Measurements from ENCODE around the gene IKZF3.
"Not testable (repeated sequence)": the region's sequence is repeated elsewhere in the genome, so short reads cannot be mapped to it uniquely, and the experiment has no call there.

The IKZF3 gene

GRCh38 chr17:39772987-39773934, 90.9 kb downstream of the IKZF3 start:
- Histone ChIP-seq H3K9me3 (ENCODE audit: control insufficient read depth, low read depth, low read length) (no peaks in the 10 kb centered on the region), H3K36me3 (ENCODE audit: control insufficient read depth, low read depth, low read length) (no peaks in the 10 kb centered on the region), H3K27me3 (ENCODE audit: control insufficient read depth, insufficient read depth, low read length) (no peaks in the 10 kb centered on the region), H3K4me1 (ENCODE audit: control insufficient read depth, low read depth, low read length) (peaks cover 3% of the 10 kb centered on the region), H3K4me3 (ENCODE audit: low read length) (no peak overlapping the region), H3K9ac (ENCODE audit: low read length) (no peak overlapping the region), H3K27ac (ENCODE audit: low read length) (no peak overlapping the region)

- no peak overlapping the region for H3K27ac ChIP-seq (ENCODE audit: low read length)
- no peaks in the 10 kb centered on the region for H3K36me3 ChIP-seq (ENCODE audit: control insufficient read depth, low read depth, low read length)
- H3K4me3 ChIP-seq (ENCODE audit: low read length), result no peak overlapping the region
- no peak overlapping the region for H3K9ac ChIP-seq (ENCODE audit: low read length)
- no peaks in the 10 kb centered on the region for H3K27me3 ChIP-seq (ENCODE audit: control insufficient read depth, insufficient read depth, low read length)
- H3K4me1 ChIP-seq (ENCODE audit: control insufficient read depth, low read depth, low read length), result peaks cover 3% of the 10 kb centered on the region
- H3K9me3 ChIP-seq (ENCODE audit: control insufficient read depth, low read depth, low read length), result no peaks in the 10 kb centered on the region
Measured at GRCh38 chr17:39772415-39772814, 91.7 kb downstream of the IKZF3 start.

- Histone ChIP-seq H3K36me3 (ENCODE audit: control insufficient read depth, low read depth, low read length) (no peaks in the 10 kb centered on the region), H3K27ac (ENCODE audit: low read length) (no peak overlapping the region), H3K9ac (ENCODE audit: low read length) (no peak overlapping the region), H3K4me1 (ENCODE audit: control insufficient read depth, low read depth, low read length) (peaks cover 3% of the 10 kb centered on the region), H3K4me3 (ENCODE audit: low read length) (no peak overlapping the region), H3K27me3 (ENCODE audit: control insufficient read depth, insufficient read depth, low read length) (no peaks in the 10 kb centered on the region), H3K9me3 (ENCODE audit: control insufficient read depth, low read depth, low read length) (no peaks in the 10 kb centered on the region)
Measured at GRCh38 chr17:39769974-39770587, 94.0 kb downstream of the IKZF3 start.

- H3K9ac ChIP-seq (ENCODE audit: low read length), result no peak overlapping the region
Measured at GRCh38 chr17:39767147-39767546, 97.0 kb downstream of the IKZF3 start.

GRCh38 chr17:39765766-39766165, 98.3 kb downstream of the IKZF3 start:
- Histone ChIP-seq H3K9me3 (ENCODE audit: control insufficient read depth, low read depth, low read length) (no peaks in the 10 kb centered on the region), H3K9ac (ENCODE audit: low read length) (no peak overlapping the region), H3K27ac (ENCODE audit: low read length) (no peak overlapping the region), H3K27me3 (ENCODE audit: control insufficient read depth, insufficient read depth, low read length) (no peaks in the 10 kb centered on the region), H3K4me1 (ENCODE audit: control insufficient read depth, low read depth, low read length) (no peaks in the 10 kb centered on the region), H3K4me3 (ENCODE audit: low read length) (no peak overlapping the region), H3K36me3 (ENCODE audit: control insufficient read depth, low read depth, low read length) (no peaks in the 10 kb centered on the region)

More at GRCh38 chr17:39767147-39767546, 97.0 kb downstream of the IKZF3 start:
- Histone ChIP-seq H3K27ac (ENCODE audit: low read length) (no peak overlapping the region), H3K4me3 (ENCODE audit: low read length) (no peak overlapping the region), H3K4me1 (ENCODE audit: control insufficient read depth, low read depth, low read length) (no peaks in the 10 kb centered on the region), H3K27me3 (ENCODE audit: control insufficient read depth, insufficient read depth, low read length) (no peaks in the 10 kb centered on the region), H3K36me3 (ENCODE audit: control insufficient read depth, low read depth, low read length) (no peaks in the 10 kb centered on the region), H3K9me3 (ENCODE audit: control insufficient read depth, low read depth, low read length) (no peaks in the 10 kb centered on the region)

GRCh38 chr17:39765175-39765574, 98.9 kb downstream of the IKZF3 start:
- no peaks in the 10 kb centered on the region for H3K9me3 ChIP-seq (ENCODE audit: control insufficient read depth, low read depth, low read length)
- H3K27ac ChIP-seq (ENCODE audit: low read length), result no peak overlapping the region
- no peak overlapping the region for H3K9ac ChIP-seq (ENCODE audit: low read length)
- no peaks in the 10 kb centered on the region for H3K36me3 ChIP-seq (ENCODE audit: control insufficient read depth, low read depth, low read length)
- H3K27me3 ChIP-seq (ENCODE audit: control insufficient read depth, insufficient read depth, low read length), result no peaks in the 10 kb centered on the region
- no peaks in the 10 kb centered on the region for H3K4me1 ChIP-seq (ENCODE audit: control insufficient read depth, low read depth, low read length)
- H3K4me3 ChIP-seq (ENCODE audit: low read length), result no peak overlapping the region

- H3K9ac ChIP-seq (ENCODE audit: low read length); H3K36me3 ChIP-seq (ENCODE audit: control insufficient read depth, low read depth, low read length); H3K27ac ChIP-seq (ENCODE audit: low read length); H3K4me1 ChIP-seq (ENCODE audit: control insufficient read depth, low read depth, low read length); H3K4me3 ChIP-seq (ENCODE audit: low read length); H3K9me3 ChIP-seq (ENCODE audit: control insufficient read depth, low read depth, low read length); H3K27me3 ChIP-seq (ENCODE audit: control insufficient read depth, insufficient read depth, low read length): not testable (repeated sequence)
Measured at GRCh38 chr17:39764171-39764570, 99.9 kb downstream of the IKZF3 start.

GRCh38 chr17:39763051-39763820, 100.9 kb downstream of the IKZF3 start:
- Histone ChIP-seq H3K27ac (ENCODE audit: low read length) (no peak overlapping the region), H3K36me3 (ENCODE audit: control insufficient read depth, low read depth, low read length) (no peaks in the 10 kb centered on the region), H3K4me1 (ENCODE audit: control insufficient read depth, low read depth, low read length) (no peaks in the 10 kb centered on the region), H3K9me3 (ENCODE audit: control insufficient read depth, low read depth, low read length) (no peaks in the 10 kb centered on the region), H3K9ac (ENCODE audit: low read length) (no peak overlapping the region), H3K4me3 (ENCODE audit: low read length) (no peak overlapping the region), H3K27me3 (ENCODE audit: control insufficient read depth, insufficient read depth, low read length) (no peaks in the 10 kb centered on the region)

- Histone ChIP-seq H3K36me3 (ENCODE audit: control insufficient read depth, low read depth, low read length) (no peaks in the 10 kb centered on the region), H3K4me3 (ENCODE audit: low read length) (no peak overlapping the region), H3K27me3 (ENCODE audit: control insufficient read depth, insufficient read depth, low read length) (no peaks in the 10 kb centered on the region), H3K9ac (ENCODE audit: low read length) (no peak overlapping the region), H3K27ac (ENCODE audit: low read length) (no peak overlapping the region), H3K9me3 (ENCODE audit: control insufficient read depth, low read depth, low read length) (no peaks in the 10 kb centered on the region), H3K4me1 (ENCODE audit: control insufficient read depth, low read depth, low read length) (no peaks in the 10 kb centered on the region)
Measured at GRCh38 chr17:39761861-39762496, 102.1 kb downstream of the IKZF3 start.

- Histone ChIP-seq H3K4me1 (ENCODE audit: control insufficient read depth, low read depth, low read length) (peaks cover 12% of the 10 kb centered on the region), H3K36me3 (ENCODE audit: control insufficient read depth, low read depth, low read length) (no peaks in the 10 kb centered on the region), H3K9me3 (ENCODE audit: control insufficient read depth, low read depth, low read length) (no peaks in the 10 kb centered on the region), H3K27me3 (ENCODE audit: control insufficient read depth, insufficient read depth, low read length) (no peaks in the 10 kb centered on the region), H3K9ac (ENCODE audit: low read length) (no peak overlapping the region), H3K27ac (ENCODE audit: low read length) (no peak overlapping the region), H3K4me3 (ENCODE audit: low read length) (no peak overlapping the region)
Measured at GRCh38 chr17:39759204-39759603, 104.9 kb downstream of the IKZF3 start.

Measured in iPS-18a (cell line).